DMS 273 (cell line): ENCODE measurements around the gene RSPRY1.

Source experiments
- DNase-seq: peaks from one replicate; lab custom pipeline; 2025; ENCODE audit not compliant: unreplicated experiment; lab: John Stamatoyannopoulos, UW

RSPRY1 gene

GRCh38 chr16:57185945-57186871 lies at the start of gene RSPRY1, which contains the start of gene PSME3IP1:
RSPRY1 (plus strand) TSS chr16:57186329; CDS start chr16:57204659, 18,330 bp downstream.
PSME3IP1 (minus strand) TSS chr16:57186039; CDS start chr16:57173854, 12,185 bp downstream.
- DNase-seq, result peak; percentile 100

- DNase-seq, result no peak
Measured at GRCh38 chr16:57137043-57137442, 49.1 kb upstream of the RSPRY1 start.

GRCh38 chr16:57137566-57138273 lies 48.4 kb upstream of the RSPRY1 start:
- DNase-seq, result no peak

- DNase-seq, result no peak
Measured at GRCh38 chr16:57138281-57138935, 47.7 kb upstream of the RSPRY1 start.

- DNase-seq, result no peak
Measured at GRCh38 chr16:57140931-57141668, 45.0 kb upstream of the RSPRY1 start.

- peak; percentile 32 for DNase-seq
Measured at GRCh38 chr16:57141822-57142631, 44.1 kb upstream of the RSPRY1 start.

GRCh38 chr16:57143149-57143921 lies 42.8 kb upstream of the RSPRY1 start:
- DNase-seq, result no peak

GRCh38 chr16:57144027-57144426 lies 42.1 kb upstream of the RSPRY1 start:
- DNase-seq, result no peak

- no peak for DNase-seq
Measured at GRCh38 chr16:57145046-57146021, 40.8 kb upstream of the RSPRY1 start.

- no peak for DNase-seq
Measured at GRCh38 chr16:57146040-57146647, 40.0 kb upstream of the RSPRY1 start.

- peak; percentile 53 for DNase-seq
Measured at GRCh38 chr16:57146735-57147134, 39.4 kb upstream of the RSPRY1 start.

- DNase-seq, result no peak
Measured at GRCh38 chr16:57147381-57148221, 38.5 kb upstream of the RSPRY1 start.

- no peak for DNase-seq
Measured at GRCh38 chr16:57148481-57148880, 37.6 kb upstream of the RSPRY1 start.

- no peak for DNase-seq
Measured at GRCh38 chr16:57149391-57149790, 36.7 kb upstream of the RSPRY1 start.

- DNase-seq, result no peak
Measured at GRCh38 chr16:57150682-57151330, 35.3 kb upstream of the RSPRY1 start.

GRCh38 chr16:57151369-57151768 lies 34.8 kb upstream of the RSPRY1 start:
- DNase-seq, result no peak
